8988T (cell line): ENCODE data around the gene CLEC1A.

ENCODE experiments used
- DNase-seq: peaks from one replicate; pipeline ENCODE4 v3.0.0; 2011

CLEC1A gene

DNA sequence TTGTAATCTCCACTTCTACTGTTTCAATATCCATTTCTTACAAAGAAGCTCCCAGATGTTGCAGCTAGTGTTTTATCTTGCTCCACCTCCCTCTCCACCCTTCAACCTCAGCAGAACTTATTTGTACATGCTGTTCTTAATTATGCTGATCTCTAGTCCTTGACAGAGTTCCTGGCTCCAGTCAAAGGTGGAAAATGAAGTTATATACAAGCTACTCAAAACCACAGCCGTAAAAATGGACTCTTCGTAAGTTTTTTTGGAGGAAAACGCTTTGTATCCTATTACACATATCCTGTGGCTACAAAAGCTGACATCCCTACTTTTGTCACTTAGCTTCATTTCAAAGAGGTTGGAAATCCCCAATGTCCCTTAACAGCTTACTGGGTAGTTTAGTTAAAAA lies 1.3 kb downstream of the CLEC1A start:
- no peak for DNase-seq

DNA sequence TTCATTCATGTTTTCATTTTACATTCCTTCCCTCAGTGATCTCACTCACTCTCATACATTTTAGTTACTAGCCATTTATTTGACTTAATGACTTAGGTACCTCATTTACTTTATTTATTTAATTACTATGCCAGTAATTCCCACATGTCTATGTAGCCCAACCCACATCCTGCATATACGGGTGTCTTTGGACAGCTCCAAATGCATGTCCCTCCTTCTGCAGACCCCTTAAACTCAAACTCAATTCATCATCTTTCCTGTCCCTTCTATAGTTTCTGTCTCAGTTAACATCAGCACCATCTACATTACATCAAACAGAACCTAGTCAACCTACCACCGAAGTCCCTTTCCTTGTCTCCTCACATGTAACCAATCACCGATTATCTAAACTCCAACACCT lies 2.8 kb downstream of the CLEC1A start:
- no peak for DNase-seq

DNA sequence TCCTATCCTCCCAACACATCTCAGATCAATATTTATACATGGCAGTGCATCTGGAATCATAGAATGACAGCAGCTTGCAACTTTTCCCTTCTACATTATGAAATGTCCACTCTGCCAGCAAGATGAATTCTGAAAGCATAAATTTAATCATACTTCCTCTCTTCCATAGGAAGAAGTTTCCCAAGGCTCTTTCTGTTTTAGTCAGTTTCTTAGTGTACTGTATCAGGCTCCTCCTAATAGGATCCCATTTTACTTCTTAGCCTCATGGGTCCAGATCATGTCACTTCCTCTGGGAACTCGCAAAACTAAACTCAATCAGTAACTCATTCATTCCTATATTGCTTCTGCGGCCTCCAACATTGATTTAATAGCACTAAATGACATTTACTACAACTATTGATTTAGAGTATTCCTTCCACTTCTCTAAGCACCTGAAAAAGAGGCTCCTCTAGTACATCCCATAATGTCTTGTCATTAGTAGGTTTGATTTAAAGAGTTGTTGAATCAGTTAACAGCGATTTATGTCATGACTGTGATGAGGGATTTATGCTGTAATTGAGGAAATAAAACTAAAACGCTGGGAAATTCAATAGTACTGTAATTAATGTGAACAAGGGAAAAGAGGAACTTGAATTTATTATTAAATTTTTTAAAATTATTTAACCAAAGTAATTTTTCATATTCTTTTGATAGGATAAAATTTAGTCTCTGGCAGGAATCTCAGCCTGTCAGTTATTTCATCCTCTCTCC lies 4.0 kb downstream of the CLEC1A start:
- no peak for DNase-seq

DNA sequence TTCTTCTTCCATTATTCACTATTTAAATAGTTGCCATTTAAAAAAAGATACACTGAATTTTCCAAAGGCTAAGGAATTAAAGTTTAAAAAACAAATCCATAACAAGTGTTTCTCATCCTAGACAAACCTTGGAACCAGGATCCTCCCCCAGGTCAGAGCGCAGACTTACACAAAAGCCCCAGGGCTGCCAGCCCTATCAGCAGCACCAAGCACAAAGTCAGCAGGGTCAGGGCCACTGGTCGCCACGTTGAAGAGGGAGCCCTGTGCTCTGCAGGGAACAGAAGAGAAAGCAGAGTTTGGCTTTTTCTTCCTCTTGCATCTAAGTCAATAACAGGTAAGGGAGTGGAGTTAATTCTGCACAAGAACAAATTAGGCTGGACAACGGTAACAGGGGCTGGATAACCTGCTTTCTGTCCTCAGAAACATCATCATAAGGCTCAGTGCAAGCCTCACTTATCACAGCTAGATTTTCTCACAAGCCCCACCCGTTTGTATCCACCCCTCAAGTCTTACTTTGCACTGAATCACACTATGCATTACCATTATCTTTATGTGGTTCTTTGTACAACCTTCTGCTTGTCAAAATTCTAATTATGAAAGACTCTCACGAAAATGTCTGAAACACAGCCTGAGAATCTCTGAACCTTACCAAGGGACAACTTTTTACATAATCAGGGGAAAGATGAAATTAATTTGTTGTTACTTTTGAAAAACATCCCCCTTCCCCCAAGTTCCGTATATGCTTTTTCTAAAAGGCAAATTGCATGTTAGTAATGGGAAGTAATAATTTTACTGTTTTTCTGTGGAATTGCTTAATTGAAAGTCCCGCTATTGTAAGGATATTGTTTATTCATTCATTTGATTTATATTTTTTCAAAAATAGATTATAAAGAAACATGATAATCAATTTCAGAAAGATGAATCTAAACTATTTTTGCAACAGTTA lies 9.6 kb downstream of the CLEC1A start:
- no peak for DNase-seq

DNA sequence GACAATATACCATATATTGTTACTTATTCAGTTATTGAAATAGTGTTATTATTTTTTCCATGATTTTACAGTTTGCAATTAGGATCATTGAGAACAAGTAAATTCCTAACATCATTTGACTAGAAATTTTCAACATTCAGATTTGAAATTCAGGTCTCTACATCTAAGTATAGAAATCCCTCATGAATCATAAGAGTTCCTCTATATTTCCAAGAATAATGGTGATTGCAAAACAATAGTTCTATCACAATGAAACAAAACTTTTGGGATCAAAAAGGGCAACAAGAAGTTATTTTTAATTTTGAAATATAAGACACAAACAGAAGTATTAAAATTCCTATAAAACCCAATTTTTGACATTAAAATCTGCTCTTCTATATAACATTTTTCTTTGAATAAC lies 10.8 kb downstream of the CLEC1A start:
- DNase-seq: no peak

DNA sequence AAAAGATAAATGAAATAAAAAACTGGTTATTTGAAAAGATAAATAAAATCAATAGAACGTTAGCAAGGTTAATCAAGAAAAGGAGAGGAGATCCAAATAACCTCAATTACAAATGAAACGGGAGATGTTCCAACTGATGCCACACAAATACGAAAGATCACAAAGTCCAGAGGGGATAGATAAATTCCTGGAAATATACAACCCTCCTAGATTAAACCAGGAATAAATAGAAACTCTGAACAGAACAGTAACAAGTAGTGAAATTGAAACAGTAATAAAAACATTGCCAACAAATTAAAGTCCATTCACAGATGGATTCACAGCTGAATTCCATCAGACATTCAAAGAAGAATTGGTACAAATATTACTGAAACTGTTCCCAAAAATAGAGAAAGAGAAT lies 12.4 kb downstream of the CLEC1A start:
- DNase-seq: no peak

DNA sequence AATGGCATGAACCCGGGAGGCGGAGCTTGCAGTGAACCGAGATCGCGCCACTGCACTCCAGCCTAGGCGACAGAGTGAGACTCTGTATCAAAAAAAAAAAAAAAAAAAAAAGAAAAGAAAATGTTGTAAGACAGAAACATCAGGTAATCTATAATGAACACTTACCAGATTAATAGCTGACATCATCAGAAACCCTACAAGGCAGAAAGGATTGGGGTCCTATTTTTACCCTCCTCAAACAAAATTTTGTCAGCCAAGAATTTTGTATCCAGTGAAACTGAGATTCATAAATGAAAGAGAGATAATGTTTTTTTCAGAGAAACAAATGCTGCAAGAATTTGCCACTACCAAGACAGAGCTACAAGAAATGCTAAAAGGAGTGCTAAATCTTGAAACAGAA lies 14.1 kb downstream of the CLEC1A start:
- no peak for DNase-seq

DNA sequence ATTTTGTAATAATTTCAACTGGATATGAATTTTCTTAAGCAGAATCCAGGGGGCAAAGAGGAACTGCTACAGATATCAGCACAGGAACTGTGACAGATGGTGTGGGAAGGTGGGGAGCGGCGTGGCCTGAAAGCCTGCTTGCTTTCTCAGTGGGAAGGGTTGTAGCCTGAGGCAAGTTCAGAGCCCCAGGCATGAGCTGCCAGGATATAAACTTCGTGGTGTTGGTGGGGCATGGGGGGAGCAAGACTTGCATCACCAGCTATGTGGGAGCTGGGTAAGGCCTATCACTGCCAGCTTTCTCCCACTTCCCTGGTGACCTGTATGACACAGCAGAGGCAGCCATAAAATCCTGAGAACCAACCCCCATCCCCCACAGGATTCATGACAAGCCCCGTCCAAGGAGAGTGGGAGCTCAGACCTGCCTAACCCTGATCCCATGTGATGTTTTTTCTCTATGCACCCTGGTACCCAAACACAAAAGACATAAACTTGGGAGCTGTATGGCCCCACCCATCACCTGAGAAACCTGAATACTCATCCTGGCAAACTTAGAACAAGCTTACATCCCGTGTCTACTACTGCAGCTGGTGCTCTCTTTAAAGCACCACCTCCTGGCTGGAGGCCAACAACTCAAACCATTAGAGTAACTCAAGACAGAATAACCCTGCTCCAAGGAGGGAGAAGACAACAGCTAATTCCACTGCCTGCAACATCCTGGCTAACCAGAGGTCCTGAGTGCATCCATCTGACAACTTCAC lies 16.5 kb downstream of the CLEC1A start:
- no peak for DNase-seq

DNA sequence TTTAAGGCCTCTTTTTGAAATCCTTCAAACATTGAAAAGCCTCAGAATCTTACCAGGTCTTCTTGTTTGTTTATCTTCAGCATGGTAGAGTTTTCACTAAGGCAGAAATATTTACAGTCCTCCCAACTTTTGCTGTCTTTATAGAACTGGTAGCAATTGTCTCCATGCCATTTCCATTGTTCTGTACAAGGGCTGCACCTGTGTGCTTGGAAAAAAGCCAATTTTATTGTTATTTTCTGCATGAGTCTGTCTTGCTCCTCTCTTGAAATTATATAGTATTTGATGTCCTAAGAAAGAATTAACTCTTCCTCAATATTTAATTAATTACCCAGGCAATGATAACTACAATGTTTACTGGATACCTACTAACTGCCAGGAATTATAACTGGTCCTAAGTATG lies 23.3 kb downstream of the CLEC1A start:
- DNase-seq: no peak

DNA sequence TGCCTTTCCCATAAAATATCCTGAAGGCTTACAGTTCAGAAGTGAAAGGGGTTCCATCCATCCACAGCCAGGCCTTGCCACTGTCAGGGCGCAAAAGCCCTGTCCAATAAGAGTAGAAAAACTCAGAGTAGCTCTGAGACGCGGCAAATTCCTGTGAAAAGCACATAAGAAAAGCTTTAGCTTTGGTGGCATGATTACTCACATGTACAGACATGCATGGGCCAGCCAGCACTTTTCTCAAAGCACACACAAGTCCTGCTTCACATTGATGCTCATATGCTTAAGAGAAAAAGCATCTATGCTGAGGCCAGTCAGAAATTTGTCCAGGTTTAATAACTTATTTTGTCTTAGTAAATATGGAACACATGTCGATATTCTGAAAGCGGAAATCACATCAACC lies 25.5 kb downstream of the CLEC1A start:
- DNase-seq: no peak

DNA sequence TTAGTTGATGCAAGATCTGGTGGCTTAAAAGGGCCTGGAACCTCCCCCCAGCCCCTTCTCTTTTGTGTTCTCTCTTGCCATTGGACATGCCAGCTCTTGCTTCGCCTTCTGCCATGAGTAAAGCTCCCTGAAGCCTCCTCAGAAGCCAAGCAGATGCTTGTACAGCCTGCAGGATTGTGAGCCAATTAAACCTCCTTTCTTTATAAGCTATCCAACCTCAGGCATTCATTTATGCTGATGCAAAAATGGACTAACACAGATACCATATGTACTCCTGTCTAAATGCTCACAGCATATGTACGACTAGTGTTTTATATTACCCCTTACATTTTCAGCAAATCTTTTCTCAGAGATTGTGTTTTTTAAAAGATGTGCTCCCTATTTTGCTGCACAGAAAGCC lies 26.7 kb downstream of the CLEC1A start:
- no peak for DNase-seq

DNA sequence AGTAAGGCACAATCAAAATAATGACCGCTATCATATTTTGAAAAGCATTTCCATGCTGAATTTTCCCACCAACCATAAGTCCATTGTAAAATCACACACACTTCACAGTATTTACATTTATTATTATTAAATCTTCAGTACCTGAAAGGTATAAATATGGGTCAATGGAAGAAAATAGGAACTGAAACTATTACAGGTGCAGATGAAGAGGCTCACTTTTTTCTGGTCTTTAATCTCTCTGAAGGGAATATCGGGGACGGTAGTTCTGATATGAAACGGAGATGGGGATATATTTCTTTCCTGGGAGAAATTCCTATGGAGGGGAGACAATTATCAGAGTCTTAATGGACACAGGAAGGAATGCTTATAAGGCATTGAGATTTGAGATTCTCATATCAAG lies 28.4 kb downstream of the CLEC1A start:
- no peak for DNase-seq

DNA sequence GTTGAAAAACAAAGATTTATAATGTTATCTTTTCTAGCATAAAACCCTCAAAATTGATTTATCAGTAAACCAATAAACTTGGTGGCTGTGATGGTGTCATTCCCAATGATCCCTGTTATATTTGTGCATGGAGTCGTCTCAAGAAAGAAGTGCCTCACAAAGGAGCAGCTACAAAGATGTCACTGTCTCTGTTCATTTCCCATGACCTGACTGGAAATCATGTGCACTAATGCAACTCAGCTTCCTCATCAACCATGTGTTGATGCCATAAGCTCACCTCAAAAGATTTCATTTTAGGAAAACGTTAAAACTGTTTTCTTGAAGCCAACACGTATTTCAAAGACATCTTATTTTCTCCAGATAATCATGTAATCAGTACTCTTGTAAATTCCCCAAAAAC lies 28.8 kb downstream of the CLEC1A start:
- DNase-seq: no peak

DNA sequence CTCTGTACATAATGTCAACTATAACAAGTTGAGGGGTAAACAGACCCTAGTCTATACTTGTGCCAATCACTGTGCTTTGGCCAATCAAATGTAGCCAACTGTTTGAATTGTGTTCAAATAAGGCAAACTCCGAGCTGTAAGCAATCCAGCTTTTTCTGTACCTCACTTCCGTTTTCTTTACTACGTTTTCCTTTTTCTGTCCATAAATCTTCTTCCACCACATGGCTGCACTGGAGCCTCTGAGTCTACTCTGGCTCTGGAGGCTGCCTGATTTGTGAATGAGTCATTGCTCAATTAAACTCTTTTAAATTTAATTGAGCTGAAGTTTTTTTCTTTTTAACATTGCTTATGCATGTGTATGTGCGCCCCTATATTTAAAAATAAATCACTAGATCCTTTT lies 29.7 kb downstream of the CLEC1A start:
- no peak for DNase-seq

DNA sequence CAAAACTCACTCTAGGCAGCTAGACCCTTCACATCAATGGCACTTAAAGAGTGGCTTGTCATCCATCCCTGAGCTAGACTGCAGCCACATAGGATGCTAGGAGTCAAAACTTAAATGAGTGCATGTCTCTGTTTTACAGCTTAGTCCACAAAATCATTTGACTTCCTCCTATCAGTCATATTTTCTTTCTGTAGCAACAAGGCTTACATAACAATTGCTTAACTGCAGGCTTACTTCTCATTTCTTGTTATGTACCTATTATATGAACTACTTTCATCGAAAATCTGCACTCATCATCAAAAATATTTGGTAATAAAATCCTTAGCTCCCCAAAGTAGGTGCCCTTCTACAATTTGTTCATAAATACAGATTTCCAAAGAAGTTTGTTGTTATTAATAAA lies 30.1 kb downstream of the CLEC1A start:
- no peak for DNase-seq

DNA sequence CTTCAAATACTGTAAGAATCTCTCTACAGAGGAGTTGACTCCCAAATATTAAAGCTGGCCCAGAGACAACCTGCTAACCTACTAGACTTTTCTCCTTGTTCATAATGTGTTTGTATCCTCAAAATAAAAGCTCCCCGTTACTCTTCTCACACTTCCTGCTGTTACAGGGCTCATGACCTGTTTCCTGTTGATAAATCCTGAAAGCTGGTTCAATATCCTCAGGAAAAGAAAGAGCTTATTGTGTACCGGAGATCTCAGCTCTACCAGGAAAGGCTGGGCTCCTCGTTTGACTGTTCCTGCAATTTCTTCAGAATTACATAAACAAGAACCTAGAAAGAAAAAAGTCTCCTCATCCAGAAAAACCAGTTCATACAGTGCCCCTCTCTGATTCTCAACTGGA lies 30.8 kb downstream of the CLEC1A start:
- DNase-seq: no peak

DNA sequence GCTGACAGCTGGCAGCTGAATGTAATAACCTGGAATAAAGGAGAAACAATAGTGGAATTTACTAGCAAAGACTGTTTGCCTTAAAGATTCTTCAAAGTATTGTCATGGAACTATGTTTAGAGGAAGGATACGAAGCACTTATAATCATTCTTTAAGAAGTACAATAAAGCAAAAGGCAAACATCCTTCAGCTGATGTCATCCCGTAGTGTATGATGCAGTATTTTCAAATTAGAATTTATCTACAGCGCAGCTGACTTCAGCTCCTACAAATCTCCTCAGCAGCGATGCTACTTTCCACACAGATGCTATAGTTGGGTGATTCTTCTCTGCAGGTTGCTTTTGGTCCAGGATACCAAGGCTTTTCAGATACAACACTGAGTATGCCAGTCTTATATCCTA lies 31.5 kb downstream of the CLEC1A start:
- DNase-seq: no peak

DNA sequence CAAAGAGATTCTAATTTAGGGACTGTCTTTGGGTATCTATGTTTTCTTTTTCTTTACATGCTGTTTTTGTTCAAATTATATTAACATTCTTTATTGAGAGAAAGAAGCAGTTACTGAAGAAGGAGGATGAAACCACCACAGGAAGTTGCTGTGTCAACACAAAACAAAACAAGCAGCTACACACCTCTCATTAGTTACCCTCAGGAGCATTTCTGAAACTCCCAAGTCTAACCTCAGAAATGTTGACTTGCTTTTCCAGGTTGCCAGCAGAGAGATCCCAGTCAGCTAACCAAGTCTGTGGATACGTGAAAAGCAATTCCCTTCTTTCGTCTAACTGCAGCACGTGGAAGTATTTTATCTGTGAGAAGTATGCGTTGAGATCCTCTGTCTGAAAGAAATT lies 33.5 kb downstream of the CLEC1A start:
- DNase-seq: no peak

DNA sequence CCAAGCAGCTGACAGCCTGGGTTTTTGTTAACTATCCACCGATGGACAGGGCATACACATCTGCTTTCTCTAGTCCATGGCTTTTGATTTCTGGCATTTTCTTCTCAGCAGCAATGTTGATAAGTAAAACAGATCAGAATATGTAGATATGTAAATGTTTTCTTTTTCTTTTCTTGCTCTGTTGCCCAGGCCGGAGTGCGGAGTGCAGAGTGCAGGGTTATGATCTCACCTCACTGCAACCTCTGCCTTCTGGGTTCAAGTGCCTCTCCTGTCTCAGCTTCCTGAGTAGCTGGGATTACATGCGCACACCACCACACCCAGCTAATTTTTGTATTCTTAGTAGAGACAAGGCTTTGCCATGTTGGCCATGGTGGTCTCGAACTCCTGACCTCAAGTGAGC lies 40.4 kb downstream of the CLEC1A start:
- DNase-seq: no peak

DNA sequence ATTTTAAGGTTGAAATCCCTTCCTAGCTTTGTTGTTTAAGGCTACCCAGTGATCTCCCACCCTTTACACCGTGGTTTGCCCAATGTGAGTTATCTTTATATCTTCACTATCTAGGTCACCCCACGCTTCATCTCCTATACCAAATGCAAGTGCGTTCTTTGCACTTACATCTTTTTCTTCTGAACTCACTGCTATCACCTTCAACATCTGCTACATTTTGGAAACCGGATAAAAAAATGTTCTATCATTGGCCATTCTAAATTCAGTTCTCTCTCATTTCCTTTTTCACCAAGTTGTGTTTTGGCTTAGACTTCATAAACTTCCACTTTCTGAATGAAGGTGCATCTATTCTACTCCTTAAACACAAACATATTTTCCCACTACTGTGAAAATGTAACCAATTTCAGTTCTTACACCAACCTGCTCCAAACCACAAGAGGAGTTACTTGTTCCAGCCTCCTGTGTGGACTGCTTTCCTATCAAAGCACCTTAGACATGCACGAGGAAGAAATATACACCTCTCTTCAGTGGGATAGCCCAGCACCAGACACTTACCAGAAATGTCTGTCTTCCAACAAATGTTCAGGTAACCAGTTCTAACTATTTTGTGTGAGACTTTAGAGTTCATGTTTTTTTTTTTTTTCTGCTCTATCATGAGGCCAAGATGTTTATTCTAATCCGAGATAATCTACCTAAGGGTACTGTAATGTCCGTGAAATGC lies 46.4 kb downstream of the CLEC1A start:
- DNase-seq: no peak

DNA sequence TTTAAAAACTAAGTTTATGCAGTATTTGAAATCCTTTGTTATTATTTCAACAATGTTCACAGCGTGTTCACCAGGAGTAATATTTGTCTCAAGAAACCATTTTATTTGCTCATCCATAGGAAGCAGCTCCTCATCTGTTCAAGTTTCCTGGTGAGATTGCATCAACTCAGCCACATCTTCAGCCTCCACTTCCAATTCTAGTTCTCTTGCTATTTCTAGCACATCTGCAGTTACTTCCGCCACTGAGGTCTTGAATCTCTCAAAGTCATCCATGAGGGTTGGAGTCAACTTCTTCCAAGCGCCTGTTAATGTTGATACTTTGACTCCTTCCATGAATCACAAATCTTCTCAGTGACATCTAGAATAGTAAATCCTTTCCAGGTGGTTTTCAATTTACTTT lies 50.3 kb downstream of the CLEC1A start:
- DNase-seq: no peak

DNA sequence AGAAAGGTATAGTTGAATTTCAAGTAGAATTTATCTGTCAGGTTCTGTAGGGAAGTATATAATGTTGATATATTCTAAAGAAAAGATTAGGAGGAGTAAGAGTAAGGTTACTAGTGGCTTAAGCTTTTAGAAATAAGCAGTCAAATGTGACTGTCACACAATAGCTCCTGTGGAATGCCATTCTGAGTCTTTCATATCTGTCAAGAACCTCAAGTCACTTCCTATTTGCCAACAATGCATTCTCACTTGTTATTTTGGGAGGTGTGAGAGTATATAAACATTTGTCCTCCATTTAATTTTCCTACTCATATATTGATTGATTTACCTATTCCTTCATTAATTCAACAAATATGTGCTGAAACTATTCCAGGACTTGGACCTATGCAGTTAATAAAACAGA lies 56.6 kb downstream of the CLEC1A start:
- no peak for DNase-seq
